HG03280 (cell line): ENCODE data around the gene CLHC1.
A peak's percentile ranks its signal among the peaks of the same experiment; 100 is the strongest.
"Not testable (repeated sequence)": the region's sequence is repeated elsewhere in the genome, so short reads cannot be mapped to it uniquely, and the experiment has no call there.

Experiments
- ATAC-seq: cut with Tn5 transposase; IDR thresholded peaks from one replicate; pipeline ENCODE4 v1.9.1; 2021; ENCODE audit warnings: mild to moderate bottlenecking, moderate library complexity; ENCODE audit not compliant: unreplicated experiment

CLHC1 gene

GRCh38 chr2:55232863-55233657 lies 967 bp upstream of the CLHC1 start:
- ATAC-seq, result peak; percentile 23

- ATAC-seq, result no peak
Observed at GRCh38 chr2:55231546-55232083, 478 bp downstream of the CLHC1 start.

- no peak for ATAC-seq
Observed at GRCh38 chr2:55230551-55230950, 1.5 kb downstream of the CLHC1 start.

- no peak for ATAC-seq
Observed at GRCh38 chr2:55229221-55229620, 2.9 kb downstream of the CLHC1 start.

- no peak for ATAC-seq
Observed at GRCh38 chr2:55228226-55228563, 3.9 kb downstream of the CLHC1 start.

GRCh38 chr2:55227437-55228225 lies 4.5 kb downstream of the CLHC1 start:
- not testable (repeated sequence) for ATAC-seq

GRCh38 chr2:55225481-55226020 lies 6.5 kb downstream of the CLHC1 start:
- no peak for ATAC-seq

- no peak for ATAC-seq
Observed at GRCh38 chr2:55224761-55225261, 7.3 kb downstream of the CLHC1 start.

- ATAC-seq, result no peak
Observed at GRCh38 chr2:55223958-55224760, 7.9 kb downstream of the CLHC1 start.

GRCh38 chr2:55213822-55214221 lies 18.3 kb downstream of the CLHC1 start:
- no peak for ATAC-seq

GRCh38 chr2:55204950-55205349 lies 27.1 kb downstream of the CLHC1 start:
- no peak for ATAC-seq

GRCh38 chr2:55204536-55204935 lies 27.6 kb downstream of the CLHC1 start:
- no peak for ATAC-seq

GRCh38 chr2:55200416-55200815 lies 31.7 kb downstream of the CLHC1 start:
- no peak for ATAC-seq

- no peak for ATAC-seq
Observed at GRCh38 chr2:55196526-55196925, 35.6 kb downstream of the CLHC1 start.

GRCh38 chr2:55191888-55192287 lies 40.2 kb downstream of the CLHC1 start:
- ATAC-seq, result not testable (repeated sequence)

- not testable (repeated sequence) for ATAC-seq
Observed at GRCh38 chr2:55186837-55187236, 45.3 kb downstream of the CLHC1 start.

GRCh38 chr2:55180374-55180773 lies 51.7 kb downstream of the CLHC1 start:
- no peak for ATAC-seq

- ATAC-seq, result no peak
Observed at GRCh38 chr2:55176094-55176415, 56.0 kb downstream of the CLHC1 start.

GRCh38 chr2:55175254-55176093 lies 56.6 kb downstream of the CLHC1 start:
- peak; percentile 77 for ATAC-seq
